Lower leg skin (tissue), 3 donors: ENCODE data around the gene SOCS6.

Source experiments
- POLR2A ChIP-seq, 2 donors: fragments of 450-650 bp; IDR thresholded peaks; one replicate each; pipeline ENCODE4 v1.6.1; 2016 to 2017; ENCODE audit warnings: antibody characterized with exemption in 2 of 2, mild to moderate bottlenecking in 1 of 2, moderate library complexity in 1 of 2
- TF ChIP-seq, protein P1 (sequence below), 3 donors: fragments of 450-650 bp; IDR thresholded peaks; one replicate each; pipeline ENCODE4 v1.5.1; 2016; ENCODE audit warnings: antibody characterized with exemption in 3 of 3, mild to moderate bottlenecking in 3 of 3, moderate library complexity in 2 of 3

DNA sequence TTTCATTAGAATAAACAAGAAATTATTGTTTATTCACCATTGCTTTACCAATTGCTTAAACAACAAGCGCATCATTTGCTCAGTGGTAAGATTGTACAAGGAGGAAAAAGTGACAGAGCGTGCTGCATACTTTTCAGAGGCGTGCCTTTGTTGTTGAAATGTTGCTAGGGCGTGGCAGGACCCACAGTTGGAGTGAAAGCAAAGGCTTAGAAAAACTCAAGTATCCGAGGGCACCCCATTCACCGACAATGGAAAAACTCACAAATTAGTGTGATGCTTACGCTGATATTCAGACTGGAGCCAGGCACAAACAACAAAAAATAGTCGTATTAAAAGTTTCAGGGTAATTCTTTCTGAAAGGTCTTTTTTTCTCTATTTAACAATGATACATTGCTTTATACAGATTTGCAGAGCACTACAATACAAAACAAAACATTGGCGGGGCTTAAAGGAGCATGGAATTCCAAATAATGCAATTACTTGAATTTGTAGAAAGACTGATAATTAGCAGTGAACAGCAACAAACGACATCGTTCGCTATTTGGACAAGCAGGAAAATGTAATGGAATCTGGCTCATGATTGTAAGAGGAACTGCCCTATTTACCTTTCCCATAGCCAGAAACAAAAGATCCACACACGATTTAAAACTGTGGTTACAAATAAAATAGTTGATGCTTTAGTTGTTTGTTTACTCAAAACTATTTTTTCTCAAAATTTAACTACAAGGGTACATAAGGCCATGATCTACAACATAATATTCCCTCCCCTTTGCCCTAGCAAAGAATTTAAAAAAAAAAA is 45.5 kb upstream of the SOCS6 start:
- TF ChIP-seq, protein P1, sequence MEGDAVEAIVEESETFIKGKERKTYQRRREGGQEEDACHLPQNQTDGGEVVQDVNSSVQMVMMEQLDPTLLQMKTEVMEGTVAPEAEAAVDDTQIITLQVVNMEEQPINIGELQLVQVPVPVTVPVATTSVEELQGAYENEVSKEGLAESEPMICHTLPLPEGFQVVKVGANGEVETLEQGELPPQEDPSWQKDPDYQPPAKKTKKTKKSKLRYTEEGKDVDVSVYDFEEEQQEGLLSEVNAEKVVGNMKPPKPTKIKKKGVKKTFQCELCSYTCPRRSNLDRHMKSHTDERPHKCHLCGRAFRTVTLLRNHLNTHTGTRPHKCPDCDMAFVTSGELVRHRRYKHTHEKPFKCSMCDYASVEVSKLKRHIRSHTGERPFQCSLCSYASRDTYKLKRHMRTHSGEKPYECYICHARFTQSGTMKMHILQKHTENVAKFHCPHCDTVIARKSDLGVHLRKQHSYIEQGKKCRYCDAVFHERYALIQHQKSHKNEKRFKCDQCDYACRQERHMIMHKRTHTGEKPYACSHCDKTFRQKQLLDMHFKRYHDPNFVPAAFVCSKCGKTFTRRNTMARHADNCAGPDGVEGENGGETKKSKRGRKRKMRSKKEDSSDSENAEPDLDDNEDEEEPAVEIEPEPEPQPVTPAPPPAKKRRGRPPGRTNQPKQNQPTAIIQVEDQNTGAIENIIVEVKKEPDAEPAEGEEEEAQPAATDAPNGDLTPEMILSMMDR (IDR thresholded peaks at IDR 0.05), result no peak
- TF ChIP-seq POLR2A (IDR thresholded peaks at IDR 0.05), result no peak
